CD1c-positive myeloid dendritic cell (primary cell): ENCODE results near the gene CCDC57.

ENCODE experiments used
- DNase-seq: peaks from one replicate; pipeline ENCODE4 v3.0.0-alpha.2; 2016; ENCODE audit errors: extremely low spot score

The CCDC57 gene

GRCh38 chr17:82106688-82107305 is 105.8 kb downstream of the CCDC57 start:
- DNase-seq = no peak

- peak; percentile 54 for DNase-seq
Observed at GRCh38 chr17:82105882-82106687, 106.6 kb downstream of the CCDC57 start.

- no peak for DNase-seq
Observed at GRCh38 chr17:82105417-82105881, 107.2 kb downstream of the CCDC57 start.

- DNase-seq = no peak
Observed at GRCh38 chr17:82104797-82105416, 107.7 kb downstream of the CCDC57 start.

GRCh38 chr17:82103553-82104451 is 108.8 kb downstream of the CCDC57 start:
- no peak for DNase-seq

- DNase-seq = no peak
Observed at GRCh38 chr17:82101767-82102679, 110.6 kb downstream of the CCDC57 start.

- no peak for DNase-seq
Observed at GRCh38 chr17:82101301-82101715, 111.3 kb downstream of the CCDC57 start.

- DNase-seq = no peak
Observed at GRCh38 chr17:82100502-82101298, 111.9 kb downstream of the CCDC57 start.

GRCh38 chr17:82098939-82099763 is 113.5 kb downstream of the CCDC57 start:
- DNase-seq = peak; percentile 13

- peak; percentile 97 for DNase-seq
Observed at GRCh38 chr17:82098169-82098938, 114.3 kb downstream of the CCDC57 start, which contains the start of gene FASN. Gene FASN, minus strand, starts transcription at chr17:82098236. Its CDS starts 1,791 bp downstream, at chr17:82096445.

GRCh38 chr17:82097919-82098168 is 114.8 kb downstream of the CCDC57 start:
- no peak for DNase-seq

- peak; percentile 34 for DNase-seq
Observed at GRCh38 chr17:82097184-82097918, 115.3 kb downstream of the CCDC57 start.

GRCh38 chr17:82096709-82097183 is 115.9 kb downstream of the CCDC57 start:
- no peak for DNase-seq

- no peak for DNase-seq
Observed at GRCh38 chr17:82095777-82096708, 116.6 kb downstream of the CCDC57 start.

- no peak for DNase-seq
Observed at GRCh38 chr17:82094931-82095776, 117.5 kb downstream of the CCDC57 start.
